A172 (cell line): Measurements from ENCODE around the gene DCHS2. TPM values are rescaled to one million over a fixed set of nuclear protein-coding genes. Genes with fewer than 3 reads are reported as not detected.

Experiments
- DNase-seq: peaks from one replicate; pipeline ENCODE4 v3.0.0-alpha.2; 2015; ENCODE audit warnings: low spot score
- total RNA-seq: library from RNA; depleted of rRNA; stranded (reverse); fragments of >200 nt; shearing (Covaris generic); gene quantifications from 2 replicates; pipeline ENCODE4 v1.2.3, GENCODE V29; 2014

DCHS2 gene
- total RNA-seq, 1 experiment from 2014 or later, result not detected

GRCh38 chr4:154317201-154317999, 174.2 kb downstream of the DCHS2 start:
- no peak for DNase-seq

GRCh38 chr4:154315741-154316140, 175.9 kb downstream of the DCHS2 start:
- DNase-seq, result no peak

GRCh38 chr4:154314248-154314647, 177.4 kb downstream of the DCHS2 start:
- DNase-seq, result peak; percentile 40

GRCh38 chr4:154313004-154313585, 178.5 kb downstream of the DCHS2 start:
- no peak for DNase-seq

- DNase-seq, result no peak
Measured at GRCh38 chr4:154312246-154312645, 179.4 kb downstream of the DCHS2 start.

GRCh38 chr4:154310578-154310977, 181.0 kb downstream of the DCHS2 start:
- no peak for DNase-seq

- no peak for DNase-seq
Measured at GRCh38 chr4:154308207-154308606, 183.4 kb downstream of the DCHS2 start.

GRCh38 chr4:154307451-154307850, 184.1 kb downstream of the DCHS2 start:
- DNase-seq, result no peak

- no peak for DNase-seq
Measured at GRCh38 chr4:154305616-154306015, 186.0 kb downstream of the DCHS2 start.

- peak; percentile 33 for DNase-seq
Measured at GRCh38 chr4:154304679-154305078, 186.9 kb downstream of the DCHS2 start.

- no peak for DNase-seq
Measured at GRCh38 chr4:154294652-154295350, 196.8 kb downstream of the DCHS2 start.

GRCh38 chr4:154293427-154293826, 198.2 kb downstream of the DCHS2 start:
- no peak for DNase-seq

- no peak for DNase-seq
Measured at GRCh38 chr4:154292589-154292988, 199.0 kb downstream of the DCHS2 start.

- no peak for DNase-seq
Measured at GRCh38 chr4:154277172-154277571, 214.4 kb downstream of the DCHS2 start.

GRCh38 chr4:154276496-154276895, 215.1 kb downstream of the DCHS2 start:
- no peak for DNase-seq

- DNase-seq, result peak; percentile 1
Measured at GRCh38 chr4:154254999-154255398, 236.6 kb downstream of the DCHS2 start.

GRCh38 chr4:154234576-154234975, 257.0 kb downstream of the DCHS2 start:
- DNase-seq, result no peak

- no peak for DNase-seq
Measured at GRCh38 chr4:154231806-154232478, 259.7 kb downstream of the DCHS2 start.

GRCh38 chr4:154230723-154231122, 260.9 kb downstream of the DCHS2 start:
- DNase-seq, result no peak

- no peak for DNase-seq
Measured at GRCh38 chr4:154230091-154230490, 261.5 kb downstream of the DCHS2 start.

- no peak for DNase-seq
Measured at GRCh38 chr4:154222875-154223274, 268.7 kb downstream of the DCHS2 start.

GRCh38 chr4:154218051-154218450, 273.5 kb downstream of the DCHS2 start:
- DNase-seq, result no peak
